Neutrophil (primary cell): Measurements from ENCODE around the gene TMEM272.

Experiments
- H3K27ac ChIP-seq: fragments of 200-600 bp; sonication (generic); 2 replicates; pipeline ENCODE4 v1.5.1; 2016; ENCODE audit warnings: mild to moderate bottlenecking, moderate library complexity
- H3K27me3 ChIP-seq: fragments of 200-600 bp; sonication (generic); 2 replicates; pipeline ENCODE4 v1.6.0; 2016; ENCODE audit warnings: mild to moderate bottlenecking
- H3K36me3 ChIP-seq: fragments of 200-600 bp; sonication (generic); 2 replicates; pipeline ENCODE4 v1.5.1; 2017
- H3K4me1 ChIP-seq, 2 experiments: fragments of 200-600 bp in 1 of 2; sonication (generic) in 1 of 2; 1 replicate in 1 of 2; 2 replicates in 1 of 2; pipeline versions ENCODE4 v1.5.1 to v1.6.1; 2013 to 2016; ENCODE audit warnings: low read depth in 1 of 2, low read length in 1 of 2, mild to moderate bottlenecking in 1 of 2, moderate library complexity in 1 of 2; ENCODE audit not compliant: control insufficient read depth in 1 of 2, insufficient read depth in 1 of 2
- H3K4me3 ChIP-seq, 2 experiments: fragments of 200-600 bp in 1 of 2; sonication (generic) in 1 of 2; 1 replicate in 1 of 2; 2 replicates in 1 of 2; pipeline ENCODE4 v1.5.1; 2013 to 2016; ENCODE audit warnings: low read depth in 1 of 2, low read length in 1 of 2, mild to moderate bottlenecking in 1 of 2, moderate library complexity in 1 of 2
- H3K9me3 ChIP-seq: fragments of 200-600 bp; sonication (generic); 2 replicates; pipeline ENCODE4 v1.5.1; 2016
- CTCF ChIP-seq: fragments of 200-600 bp; sonication (generic); IDR thresholded peaks from 2 replicates; pipeline ENCODE4 v1.5.1; 2016; ENCODE audit warnings: antibody characterized with exemption

TMEM272 gene

DNA sequence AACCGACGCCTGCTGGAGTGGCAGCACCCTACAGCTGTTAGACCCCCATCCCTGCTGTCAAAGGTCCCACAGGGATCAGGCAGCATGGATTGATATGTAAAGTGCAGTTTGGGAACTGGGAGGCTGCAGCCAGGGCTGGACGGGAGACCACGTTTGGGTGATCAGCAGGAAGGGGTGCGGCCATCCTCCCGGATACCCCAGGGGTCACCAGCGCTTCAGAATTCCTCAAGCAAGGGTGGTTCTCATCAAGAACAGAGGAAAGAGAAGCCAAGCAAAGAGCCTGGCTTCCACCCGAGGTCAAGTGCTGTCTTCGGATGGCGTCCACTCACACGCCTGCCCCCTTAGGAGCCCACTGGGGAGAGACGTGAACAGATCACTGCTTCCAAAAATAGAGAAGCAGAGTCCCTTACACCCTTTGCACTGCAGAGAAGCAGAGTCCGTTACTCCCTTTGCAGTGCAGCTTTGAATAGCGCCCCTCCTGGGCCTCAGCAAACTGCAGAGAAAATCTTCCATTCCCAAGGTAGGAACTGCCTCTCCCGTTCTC lies 76.5 kb downstream of the TMEM272 start:
- peaks cover 9 to 11% of the 10 kb centered on the region in 2 experiments for H3K4me1 ChIP-seq
- H3K27me3 ChIP-seq, result peaks cover 10% of the 10 kb centered on the region
- TF ChIP-seq CTCF, result no peak
- H3K27ac ChIP-seq, result no peak overlapping the region
- no peak overlapping the region for H3K4me3 ChIP-seq
- no peaks in the 10 kb centered on the region for H3K9me3 ChIP-seq
- peaks cover 83% of the 10 kb centered on the region for H3K36me3 ChIP-seq

GRCh38 chr13:51767100-51767499 lies 77.9 kb downstream of the TMEM272 start:
- no peak for TF ChIP-seq CTCF
- Histone ChIP-seq H3K27ac (no peak overlapping the region), H3K36me3 (peaks cover 88% of the 10 kb centered on the region), H3K9me3 (no peaks in the 10 kb centered on the region), H3K4me3 (no peak overlapping the region), H3K27me3 (no peaks in the 10 kb centered on the region), H3K4me1 (peaks cover 9 to 11% of the 10 kb centered on the region in 2 experiments)

DNA sequence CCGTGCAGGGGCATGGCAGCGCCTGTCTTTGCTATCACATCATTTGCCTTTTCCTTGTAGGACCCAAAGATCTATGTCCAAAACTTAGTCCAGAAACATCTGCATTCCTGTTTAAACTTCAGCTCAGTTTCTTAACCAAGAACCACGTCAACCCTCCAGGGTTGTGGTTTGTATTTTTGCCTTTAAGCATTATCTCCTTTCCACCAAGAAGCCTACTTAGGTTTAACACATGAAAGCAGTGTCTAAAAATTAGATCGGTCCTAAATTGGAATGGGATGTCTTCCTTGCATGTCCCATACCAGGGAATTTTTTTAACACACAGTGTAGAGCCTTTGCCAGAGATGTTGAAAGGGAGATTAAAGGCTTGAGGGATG lies 79.8 kb downstream of the TMEM272 start:
- TF ChIP-seq CTCF, result no peak
- Histone ChIP-seq H3K4me1 (peaks cover 9 to 11% of the 10 kb centered on the region in 2 experiments), H3K4me3 (no peak overlapping the region), H3K27ac (peak overlapping the region; percentile 42), H3K36me3 (peaks cover 88% of the 10 kb centered on the region), H3K27me3 (no peaks in the 10 kb centered on the region), H3K9me3 (no peaks in the 10 kb centered on the region)

- no peaks in the 10 kb centered on the region for H3K9me3 ChIP-seq
- H3K36me3 ChIP-seq, result peaks cover 94% of the 10 kb centered on the region
- peak overlapping the region; percentile 42 for H3K27ac ChIP-seq
- no peaks in the 10 kb centered on the region for H3K27me3 ChIP-seq
- H3K4me3 ChIP-seq, result no peak overlapping the region
- TF ChIP-seq CTCF, result no peak
- peaks cover 9 to 11% of the 10 kb centered on the region in 2 experiments for H3K4me1 ChIP-seq
Observed at GRCh38 chr13:51764184-51765141, 80.5 kb downstream of the TMEM272 start.

DNA sequence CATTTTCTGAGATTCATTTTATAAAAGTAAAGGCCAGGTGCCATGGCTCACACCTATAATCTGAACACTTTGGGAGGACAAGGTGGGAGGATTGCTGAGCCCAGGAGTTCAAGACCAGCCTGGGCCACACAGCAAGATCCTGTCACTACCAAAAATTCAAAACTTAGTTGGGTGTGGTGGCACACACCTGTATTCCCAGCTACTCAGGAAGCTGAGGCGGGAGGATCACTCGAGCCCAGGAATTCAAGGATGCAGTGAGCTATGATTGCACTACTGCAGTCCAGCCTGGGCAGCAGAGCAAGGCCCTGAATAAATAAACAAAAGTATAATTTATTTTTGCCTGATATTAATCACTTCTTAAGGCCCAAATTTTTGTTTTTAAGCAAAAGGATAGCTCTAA lies 81.5 kb downstream of the TMEM272 start:
- peaks cover 9 to 11% of the 10 kb centered on the region in 2 experiments for H3K4me1 ChIP-seq
- H3K4me3 ChIP-seq, result no peak overlapping the region
- no peak overlapping the region for H3K27ac ChIP-seq
- peaks cover 97% of the 10 kb centered on the region for H3K36me3 ChIP-seq
- no peaks in the 10 kb centered on the region for H3K27me3 ChIP-seq
- no peak for TF ChIP-seq CTCF
- no peaks in the 10 kb centered on the region for H3K9me3 ChIP-seq
